ENCODE measurements around the gene ZNF516. TPM values are rescaled to one million over a fixed set of nuclear protein-coding genes. Genes with fewer than 3 reads are reported as not detected.

ZNF516 gene
- total and polyA plus RNA-seq, 2 experiments from 2014 or later = 17.0 to 78.6 TPM

GRCh38 chr18:76506395-76506794 is 11.4 kb upstream of the ZNF516 start:
- Histone ChIP-seq H3K4me3 (no peak overlapping the region), H3K36me3 (no peaks in the 10 kb centered on the region), H3K27ac (no peak overlapping the region), H3K4me1 (ENCODE audit: low read depth) (peaks cover 8% of the 10 kb centered on the region), H3K9me3 (ENCODE audit: low read depth) (no peaks in the 10 kb centered on the region), H3K27me3 (no peaks in the 10 kb centered on the region)
- TF ChIP-seq CTCF (IDR thresholded peaks at IDR 0.05; ENCODE audit: low read depth, low read length) = no peak
- DNase-seq (ENCODE audit: low read depth in 1 of 2, low spot score in 1 of 2) = no peak

- Histone ChIP-seq H3K36me3 (no peaks in the 10 kb centered on the region), H3K9me3 (ENCODE audit: low read depth) (no peaks in the 10 kb centered on the region), H3K4me1 (ENCODE audit: low read depth) (peaks cover 8% of the 10 kb centered on the region), H3K27me3 (no peaks in the 10 kb centered on the region), H3K27ac (no peak overlapping the region), H3K4me3 (no peak overlapping the region)
- DNase-seq (ENCODE audit: low read depth in 1 of 2, low spot score in 1 of 2) = peak in 1 of 2 donors; percentile 55
- TF ChIP-seq CTCF (IDR thresholded peaks at IDR 0.05; ENCODE audit: low read depth, low read length) = no peak
These were observed 10.6 kb upstream of the ZNF516 start for GRCh38 chr18:76505614-76506013.

- TF ChIP-seq CTCF (IDR thresholded peaks at IDR 0.05; ENCODE audit: low read depth, low read length) = no peak
- no peak overlapping the region for H3K27ac ChIP-seq
- no peak overlapping the region for H3K4me3 ChIP-seq
- peaks cover 8% of the 10 kb centered on the region for H3K4me1 ChIP-seq (ENCODE audit: low read depth)
- no peaks in the 10 kb centered on the region for H3K9me3 ChIP-seq (ENCODE audit: low read depth)
- DNase-seq (ENCODE audit: low read depth in 1 of 2, low spot score in 1 of 2) = peak in 1 of 2 donors; percentile 31
- H3K27me3 ChIP-seq = no peaks in the 10 kb centered on the region
- no peaks in the 10 kb centered on the region for H3K36me3 ChIP-seq
These were observed 9.7 kb upstream of the ZNF516 start for GRCh38 chr18:76504749-76505148.

- Histone ChIP-seq H3K27me3 (no peaks in the 10 kb centered on the region), H3K9me3 (ENCODE audit: low read depth) (no peaks in the 10 kb centered on the region), H3K36me3 (no peaks in the 10 kb centered on the region), H3K4me1 (ENCODE audit: low read depth) (peaks cover 8% of the 10 kb centered on the region), H3K27ac (peak overlapping the region; percentile 70), H3K4me3 (no peak overlapping the region)
- TF ChIP-seq CTCF (IDR thresholded peaks at IDR 0.05; ENCODE audit: low read depth, low read length) = no peak
- DNase-seq (ENCODE audit: low read depth in 1 of 2, low spot score in 1 of 2) = peak in 1 of 2 donors; percentile 61
These were observed 8.8 kb upstream of the ZNF516 start for GRCh38 chr18:76503649-76504386.

- Histone ChIP-seq H3K9me3 (ENCODE audit: low read depth) (no peaks in the 10 kb centered on the region), H3K27ac (no peak overlapping the region), H3K4me1 (ENCODE audit: low read depth) (peaks cover 8% of the 10 kb centered on the region), H3K27me3 (no peaks in the 10 kb centered on the region), H3K4me3 (no peak overlapping the region), H3K36me3 (no peaks in the 10 kb centered on the region)
- TF ChIP-seq CTCF (IDR thresholded peaks at IDR 0.05; ENCODE audit: low read depth, low read length) = no peak
- DNase-seq (ENCODE audit: low read depth in 1 of 2, low spot score in 1 of 2) = no peak
These were observed 7.5 kb upstream of the ZNF516 start for GRCh38 chr18:76502551-76502950.
